ENCODE measurements around the gene FOXF1.

Gene FOXF1

GRCh38 chr16:86492961-86493629 is 17.2 kb upstream of the FOXF1 start:
- TF ChIP-seq CTCF (conservative IDR thresholded peaks at IDR 0.05): no peak
- no peak overlapping the region for H3K27ac ChIP-seq

GRCh38 chr16:86494039-86494564 is 16.2 kb upstream of the FOXF1 start:
- TF ChIP-seq CTCF (conservative IDR thresholded peaks at IDR 0.05): no peak
- H3K27ac ChIP-seq: no peak overlapping the region

- H3K27ac ChIP-seq: no peak overlapping the region
- no peak for TF ChIP-seq CTCF (conservative IDR thresholded peaks at IDR 0.05)
These were observed 15.6 kb upstream of the FOXF1 start for GRCh38 chr16:86494565-86495356.

- H3K27ac ChIP-seq: no peak overlapping the region
- no peak for TF ChIP-seq CTCF (conservative IDR thresholded peaks at IDR 0.05)
These were observed 15.0 kb upstream of the FOXF1 start for GRCh38 chr16:86495357-86495701.

GRCh38 chr16:86495756-86496261 is 14.5 kb upstream of the FOXF1 start:
- no peak overlapping the region for H3K27ac ChIP-seq
- TF ChIP-seq CTCF (conservative IDR thresholded peaks at IDR 0.05): no peak

GRCh38 chr16:86496262-86496928 is 13.9 kb upstream of the FOXF1 start:
- TF ChIP-seq CTCF (conservative IDR thresholded peaks at IDR 0.05): no peak
- H3K27ac ChIP-seq: no peak overlapping the region

GRCh38 chr16:86496929-86497461 is 13.3 kb upstream of the FOXF1 start:
- no peak overlapping the region for H3K27ac ChIP-seq
- TF ChIP-seq CTCF (conservative IDR thresholded peaks at IDR 0.05): no peak
